ENCODE data around the gene DBX1. TPM values are rescaled to one million over a fixed set of nuclear protein-coding genes. Genes with fewer than 3 reads are reported as not detected.

Gene DBX1, protein sequence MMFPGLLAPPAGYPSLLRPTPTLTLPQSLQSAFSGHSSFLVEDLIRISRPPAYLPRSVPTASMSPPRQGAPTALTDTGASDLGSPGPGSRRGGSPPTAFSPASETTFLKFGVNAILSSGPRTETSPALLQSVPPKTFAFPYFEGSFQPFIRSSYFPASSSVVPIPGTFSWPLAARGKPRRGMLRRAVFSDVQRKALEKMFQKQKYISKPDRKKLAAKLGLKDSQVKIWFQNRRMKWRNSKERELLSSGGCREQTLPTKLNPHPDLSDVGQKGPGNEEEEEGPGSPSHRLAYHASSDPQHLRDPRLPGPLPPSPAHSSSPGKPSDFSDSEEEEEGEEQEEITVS
- not detected in 5 replicates for total RNA-seq (2022; extraction: Qiagen RNA extraction)

DNA sequence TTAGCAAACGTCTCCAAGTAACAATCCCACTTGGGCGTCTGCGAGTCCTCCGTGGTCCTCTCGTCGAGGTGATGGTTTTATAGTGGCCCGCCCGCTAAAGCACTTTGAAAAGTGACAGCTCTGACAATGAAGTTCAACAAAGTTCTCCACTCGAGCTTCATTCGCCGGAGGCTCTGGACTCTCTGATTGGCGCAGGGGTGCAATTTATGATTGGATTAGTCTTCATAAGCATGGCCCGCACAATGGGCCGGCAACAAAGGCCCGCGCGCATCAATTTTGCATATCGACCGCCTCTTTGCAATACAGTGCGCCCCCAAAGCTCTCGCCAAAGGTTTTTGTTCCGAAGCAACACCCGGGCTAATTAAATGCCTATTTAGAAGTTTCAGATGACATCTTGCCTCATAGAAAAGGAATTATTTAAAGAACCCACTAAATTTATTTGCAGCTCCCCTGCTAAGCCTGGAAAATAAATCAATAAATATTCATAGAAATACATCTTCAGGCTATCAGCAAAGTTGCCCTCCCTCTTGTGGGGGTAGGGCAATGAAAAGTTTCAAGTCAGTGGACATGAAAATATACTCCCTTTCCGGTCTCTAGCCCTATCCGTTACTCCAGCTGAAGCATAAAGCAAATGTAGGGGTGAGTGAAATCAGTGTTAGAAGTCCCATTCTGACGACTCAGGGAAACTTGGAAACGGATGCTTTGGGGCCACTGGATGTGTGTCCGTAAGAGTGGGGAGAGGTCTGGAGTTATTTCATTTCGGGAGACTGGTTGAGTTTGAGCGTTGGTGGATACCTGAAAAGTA lies at the start of gene DBX1:
DBX1 (minus strand) TSS at position 51 of the 805 bp plus-strand sequence. CDS start 151 bp downstream, outside the sequence.

Other genes with a start within 250 kb of the DBX1 start
- 182 to 214 TPM (median 193 TPM) in 5 replicates for gene HTATIP2, start 203.2 kb upstream of the DBX1 start, total RNA-seq (2022; extraction: Qiagen RNA extraction)
- 27.1 to 37.4 TPM (median 30.5 TPM) in 5 replicates for gene PRMT3, start 227.2 kb upstream of the DBX1 start, total RNA-seq (2022; extraction: Qiagen RNA extraction)

Data from A549 treated with CORT108297 at 1 μM for 4 hours (cell line).